Activated CD4-positive, alpha-beta T cell treated with anti-CD3 and anti-CD28 coated beads, Interleukin-2, Interleukin-6, amounts not matched to agents 100 ng/mL and 50 ng/mL, durations not matched to agents 16 hours and 8 hours (primary cell): ENCODE data around the gene FGF9.

Experiments
- DNase-seq: peaks from one replicate; pipeline ENCODE4 v3.0.0-alpha.2; 2020

FGF9 gene

DNA sequence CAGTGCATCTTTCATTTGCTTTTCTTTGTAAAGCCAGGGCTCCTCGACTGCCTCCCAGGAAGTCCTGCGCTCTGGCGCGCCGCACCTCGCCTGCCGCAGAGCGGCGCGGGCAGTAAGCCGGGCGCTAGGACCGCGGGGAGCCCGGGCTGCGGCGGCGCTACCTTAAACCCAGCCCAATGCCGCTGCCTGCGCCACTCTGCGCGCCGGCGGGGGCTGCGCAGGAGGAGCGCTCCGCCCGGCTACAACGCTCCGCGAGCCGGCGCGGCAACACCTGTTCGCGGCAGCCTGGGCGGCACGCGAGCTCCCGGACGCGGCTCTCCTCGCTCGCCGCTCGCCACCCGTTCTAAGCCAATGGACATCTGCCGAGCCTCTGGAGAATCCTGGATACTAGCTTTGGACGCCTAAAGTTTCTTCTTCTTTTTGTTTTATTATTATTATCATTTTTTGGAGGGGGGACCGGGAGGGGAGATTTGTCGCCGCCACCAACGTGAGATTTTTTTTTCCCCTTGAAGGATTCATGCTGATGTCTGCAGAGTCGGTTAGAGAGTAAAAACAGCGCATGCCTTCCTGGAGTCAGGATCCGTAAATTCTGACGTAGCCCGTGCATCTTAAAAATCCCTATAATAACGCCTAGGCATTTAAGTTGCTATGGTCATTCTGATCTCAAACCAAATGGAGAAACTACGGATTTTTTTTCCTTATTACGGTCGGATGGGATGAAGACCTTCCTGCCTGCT lies at the start of gene FGF9:
TSS of gene FGF9 (plus strand) at position 191 of the 737 bp plus-strand sequence. CDS start 840 bp downstream, outside the sequence.
- DNase-seq = peak; percentile 85

DNA sequence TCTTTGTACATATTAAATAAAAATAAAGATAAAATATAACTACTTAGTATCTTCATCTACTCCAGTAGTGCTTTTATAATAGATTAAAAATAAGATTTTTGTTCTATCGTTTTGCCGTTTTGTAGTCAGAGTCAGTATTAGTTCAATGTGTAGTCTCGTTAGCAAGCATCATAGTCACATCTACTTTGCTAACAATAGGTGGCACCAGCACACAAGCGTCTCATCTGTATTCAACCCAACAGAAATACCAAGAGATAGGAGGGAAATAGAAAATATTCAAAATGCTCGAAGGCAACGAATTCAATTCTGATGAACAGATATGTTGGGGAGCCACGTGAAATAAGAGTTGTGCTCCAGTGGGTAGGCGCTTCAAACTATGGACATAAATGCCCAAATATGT lies 45.5 kb upstream of the FGF9 start:
- no peak for DNase-seq

DNA sequence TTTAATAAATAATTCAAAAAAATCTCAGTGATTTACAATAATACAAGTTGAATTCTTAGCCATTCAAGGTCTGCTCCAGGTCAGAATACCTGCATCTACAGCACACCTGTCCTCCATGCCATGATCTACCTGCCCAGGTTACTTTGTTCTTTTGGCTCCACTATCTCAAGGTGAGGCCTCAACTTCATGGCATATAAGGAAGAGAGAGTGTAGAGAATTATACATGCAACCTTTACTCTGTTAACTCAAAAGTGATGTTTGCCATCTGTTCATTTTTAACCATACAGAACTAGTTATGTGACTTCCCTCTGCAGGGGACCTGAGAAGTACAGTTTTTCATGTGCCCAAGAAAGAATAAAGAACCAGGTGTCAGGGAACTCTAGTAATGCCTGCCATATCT lies 38.7 kb upstream of the FGF9 start:
- DNase-seq = no peak

DNA sequence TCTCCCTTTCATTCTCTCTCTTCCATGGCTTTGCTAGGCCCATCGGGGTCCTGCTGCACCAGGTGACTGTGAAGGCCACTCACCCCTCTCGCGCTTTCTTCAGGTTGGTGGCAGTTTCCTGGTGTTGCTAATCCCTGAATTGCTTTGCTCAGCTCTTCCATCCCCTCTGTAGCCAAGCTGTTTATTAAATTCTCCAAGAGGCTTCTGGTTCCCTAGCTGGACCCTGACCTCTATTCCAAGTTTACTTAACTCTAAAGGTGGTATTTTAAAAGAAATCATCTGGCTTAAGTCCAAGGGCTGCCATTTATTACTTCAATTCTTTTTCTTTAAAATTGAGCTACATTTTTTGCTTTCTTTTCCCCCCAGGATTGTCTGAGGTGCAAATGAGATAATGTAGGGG lies 34.2 kb upstream of the FGF9 start:
- no peak for DNase-seq

DNA sequence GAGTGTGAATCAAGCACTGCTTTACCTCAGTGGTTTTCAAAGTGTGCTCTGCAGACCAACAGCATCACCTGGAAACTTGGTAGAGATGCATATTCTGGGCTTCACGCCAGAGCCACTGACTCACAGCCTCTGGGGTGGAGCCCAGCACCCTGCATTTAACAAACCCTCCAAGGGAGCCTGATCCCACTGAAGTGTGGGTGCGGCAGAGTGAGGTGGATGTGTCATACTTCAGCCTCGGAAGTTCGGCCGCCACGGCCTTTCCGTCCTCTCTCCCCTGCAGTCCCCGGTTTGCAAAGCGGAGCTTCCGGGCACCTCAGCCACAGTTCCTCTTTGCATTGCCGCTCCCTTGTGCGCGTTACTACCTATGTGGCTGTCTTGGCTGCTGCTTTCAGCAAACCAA lies 33.6 kb upstream of the FGF9 start:
- no peak for DNase-seq

DNA sequence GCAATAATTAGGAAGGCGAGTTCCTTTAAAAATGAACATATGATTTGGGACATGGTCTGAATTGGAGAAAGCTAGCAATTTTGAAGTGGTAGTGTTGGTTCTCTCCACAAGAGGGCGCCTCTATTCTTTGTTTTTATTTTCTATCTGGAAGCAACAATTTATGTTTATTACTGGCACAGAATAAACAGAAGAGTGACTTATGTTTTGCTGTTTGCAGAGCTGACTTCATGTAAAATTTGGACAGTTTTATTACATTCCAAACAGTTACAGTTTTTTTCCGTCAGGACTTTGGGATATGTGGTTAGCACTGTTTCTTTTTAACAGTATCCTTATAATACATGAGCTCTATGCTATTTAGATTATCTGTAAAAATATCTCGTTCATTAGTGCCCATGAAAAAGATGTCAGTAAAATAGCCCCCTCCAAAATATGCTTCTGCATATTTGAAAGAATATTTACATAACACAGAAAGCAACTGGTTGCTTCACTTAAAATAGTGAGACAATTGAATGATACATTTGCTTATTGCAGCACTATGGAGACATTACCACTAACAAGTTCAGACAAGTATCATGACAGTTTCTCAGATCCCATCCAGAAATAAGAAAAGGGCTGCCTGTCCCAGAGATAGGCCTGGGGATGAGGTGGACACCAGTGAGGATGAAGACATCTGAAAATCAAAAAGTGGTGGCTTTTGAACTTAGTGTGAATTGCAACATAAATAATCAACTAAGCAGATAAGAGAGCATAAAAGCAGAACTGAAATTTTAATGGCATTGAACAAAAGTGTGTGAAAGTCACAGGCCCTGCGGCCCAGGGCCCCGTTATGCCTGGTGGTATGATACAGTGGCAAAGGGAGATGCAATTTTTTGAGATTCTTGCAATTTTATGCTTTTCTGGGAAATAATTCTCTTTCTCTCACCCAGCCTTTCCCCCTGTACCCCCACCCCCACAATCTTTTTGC lies 32.3 kb upstream of the FGF9 start:
- peak; percentile 39 for DNase-seq

DNA sequence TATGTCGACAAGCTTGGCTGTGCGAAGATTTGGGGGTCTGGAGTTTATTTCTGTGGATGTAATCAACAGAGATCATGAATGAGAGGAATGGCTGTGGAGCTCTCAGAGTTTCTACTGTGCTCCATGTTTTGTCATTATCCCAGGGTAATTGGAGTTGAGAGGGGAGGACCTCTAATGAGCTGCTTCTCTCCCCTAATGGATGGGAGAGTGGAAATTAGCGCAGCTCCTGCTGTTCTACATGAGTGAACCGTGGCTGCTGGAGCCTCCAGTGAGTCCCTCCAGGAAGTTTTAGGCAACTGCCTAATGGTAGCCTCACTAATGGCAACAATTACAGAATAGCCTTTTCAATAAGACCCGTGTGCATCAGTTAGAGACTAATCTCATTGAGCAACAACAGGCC lies 31.3 kb upstream of the FGF9 start:
- DNase-seq = no peak

DNA sequence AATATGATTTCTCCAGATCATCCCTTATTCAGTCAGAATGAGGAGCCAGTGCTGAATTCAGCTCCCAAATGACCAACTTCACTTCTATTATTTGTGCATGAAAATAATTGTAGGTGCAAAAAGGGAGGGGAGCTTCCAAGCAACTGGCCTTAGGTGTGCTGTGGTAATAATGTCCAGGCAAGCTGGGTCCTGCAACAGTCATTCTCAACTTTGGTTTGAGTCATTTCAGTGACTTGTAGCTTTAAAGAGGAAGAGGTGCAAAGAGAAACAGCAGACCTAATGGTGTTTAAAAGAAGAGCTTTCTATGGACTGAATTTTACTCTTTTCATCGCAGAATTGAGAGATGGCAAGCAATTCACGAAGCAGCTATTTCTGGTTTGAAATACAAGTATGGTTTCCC lies 29.2 kb upstream of the FGF9 start:
- DNase-seq = no peak

DNA sequence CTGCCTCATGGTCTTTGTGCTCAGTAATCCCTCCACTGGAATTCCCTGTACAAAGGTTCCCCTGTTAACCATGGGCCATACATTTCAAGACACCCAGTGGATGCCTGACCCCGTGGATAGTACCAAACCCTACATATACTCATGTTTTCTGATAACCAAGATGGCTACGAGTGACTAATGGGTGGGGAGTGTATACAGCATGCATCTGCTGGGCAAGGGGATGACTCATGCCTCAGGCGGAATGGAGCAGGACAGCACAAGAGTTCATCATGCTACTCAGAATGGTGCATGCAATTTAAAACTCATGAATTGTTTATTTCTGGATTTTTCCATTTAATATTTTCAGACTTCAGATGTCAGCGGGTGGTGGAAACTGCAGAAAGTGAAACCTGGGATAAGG lies 13.3 kb upstream of the FGF9 start:
- DNase-seq = no peak

DNA sequence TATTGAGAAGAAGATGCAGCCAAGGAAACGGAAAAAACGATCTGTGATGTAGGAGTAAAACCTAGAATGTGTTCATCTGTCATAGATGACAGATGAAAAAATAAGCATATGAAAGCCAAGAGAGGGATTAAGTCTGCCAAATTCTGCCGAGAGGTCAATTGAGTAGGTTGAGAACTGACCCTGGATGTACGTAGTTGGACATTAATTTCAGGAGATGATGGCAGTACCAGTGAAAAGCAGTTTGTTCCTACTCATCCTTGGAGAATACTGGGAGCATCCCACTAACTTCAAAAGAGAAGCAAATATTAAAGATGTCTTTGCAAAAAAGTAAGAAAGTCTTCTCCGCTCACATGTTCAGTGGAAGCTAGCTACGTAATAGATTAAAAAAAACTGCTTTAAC lies 11.8 kb upstream of the FGF9 start:
- DNase-seq = no peak

DNA sequence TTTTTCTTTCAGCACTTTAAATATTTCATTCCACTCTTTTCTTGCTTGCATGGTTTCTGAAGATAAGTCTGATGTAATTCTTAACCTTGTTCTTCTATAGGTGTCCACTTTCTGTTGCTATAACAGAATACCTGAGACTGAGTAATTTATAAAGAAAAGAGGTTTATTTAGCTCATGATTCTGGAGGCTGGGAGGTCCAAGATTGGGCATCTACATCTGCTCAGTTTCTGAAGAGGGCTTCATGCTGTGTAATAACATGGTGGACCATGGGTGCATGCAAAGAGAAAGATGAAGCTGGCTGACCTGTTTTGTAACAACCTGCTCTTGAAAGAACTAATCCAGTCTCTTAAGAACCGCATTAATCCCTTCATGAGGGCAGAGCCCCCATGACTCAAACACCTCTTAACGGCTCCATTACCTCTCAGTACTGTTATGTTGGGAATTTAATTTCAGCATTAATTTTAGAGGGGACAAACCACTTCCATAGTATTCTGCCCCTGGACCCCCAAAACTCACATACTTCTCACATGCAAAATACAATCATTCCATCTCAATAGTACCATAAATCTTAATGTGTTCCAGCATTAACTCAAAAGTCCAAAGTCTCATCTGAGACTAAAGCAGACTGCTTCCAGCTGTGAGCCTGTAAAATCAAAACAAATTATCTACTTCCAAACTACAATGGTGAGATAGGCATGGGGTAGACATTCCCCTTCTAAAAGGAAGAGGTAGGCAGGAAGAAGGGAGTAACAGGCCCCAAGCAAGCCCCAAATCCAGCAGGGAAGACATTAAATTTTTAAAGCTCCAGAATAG lies 9.6 kb upstream of the FGF9 start:
- DNase-seq = no peak

DNA sequence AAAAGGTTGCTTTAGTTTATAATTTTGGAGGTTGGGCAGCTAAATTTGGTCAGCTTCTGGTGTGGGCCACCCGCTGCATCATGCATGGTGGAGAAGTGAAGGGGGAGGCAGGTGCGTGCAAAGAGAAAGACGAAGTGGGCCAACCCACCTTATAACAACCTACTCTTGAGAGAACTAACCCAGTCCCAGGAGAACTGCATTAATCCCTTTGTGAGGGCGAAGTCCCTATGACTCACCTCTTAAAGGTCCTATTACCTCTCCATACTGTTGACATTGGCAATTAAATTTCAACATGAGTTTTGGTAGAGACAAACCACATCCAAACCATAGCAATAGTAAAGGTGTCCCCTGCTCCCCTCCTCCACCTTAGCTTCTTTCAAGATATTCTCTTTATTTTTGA lies 7.7 kb upstream of the FGF9 start:
- no peak for DNase-seq

DNA sequence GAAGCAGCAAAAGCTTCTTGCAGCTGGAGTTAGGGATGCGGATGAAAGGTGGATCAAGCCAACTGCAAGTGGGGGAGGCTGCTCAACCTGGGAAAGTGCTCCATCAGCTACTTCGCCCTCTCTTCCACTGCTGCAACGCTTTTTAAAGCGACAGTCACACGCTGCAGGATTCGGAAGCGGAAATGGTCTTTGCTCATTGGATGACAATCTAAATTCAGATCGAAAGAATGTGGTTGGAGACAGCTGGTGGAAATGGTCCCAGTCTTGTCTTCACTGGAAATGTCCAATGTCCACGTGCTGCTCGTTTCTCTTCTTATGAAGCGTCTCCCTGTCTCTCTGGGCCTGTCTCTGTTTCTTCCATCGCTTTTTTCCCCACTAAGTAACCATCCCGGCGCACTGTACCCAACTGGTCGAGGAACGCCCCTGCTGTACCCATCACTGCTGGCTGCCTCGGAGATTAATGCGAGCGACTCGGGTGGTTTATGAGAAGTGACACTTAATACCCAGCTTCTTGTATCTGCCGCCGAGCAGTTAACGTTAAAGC lies 2.1 kb upstream of the FGF9 start:
- DNase-seq = peak; percentile 42

DNA sequence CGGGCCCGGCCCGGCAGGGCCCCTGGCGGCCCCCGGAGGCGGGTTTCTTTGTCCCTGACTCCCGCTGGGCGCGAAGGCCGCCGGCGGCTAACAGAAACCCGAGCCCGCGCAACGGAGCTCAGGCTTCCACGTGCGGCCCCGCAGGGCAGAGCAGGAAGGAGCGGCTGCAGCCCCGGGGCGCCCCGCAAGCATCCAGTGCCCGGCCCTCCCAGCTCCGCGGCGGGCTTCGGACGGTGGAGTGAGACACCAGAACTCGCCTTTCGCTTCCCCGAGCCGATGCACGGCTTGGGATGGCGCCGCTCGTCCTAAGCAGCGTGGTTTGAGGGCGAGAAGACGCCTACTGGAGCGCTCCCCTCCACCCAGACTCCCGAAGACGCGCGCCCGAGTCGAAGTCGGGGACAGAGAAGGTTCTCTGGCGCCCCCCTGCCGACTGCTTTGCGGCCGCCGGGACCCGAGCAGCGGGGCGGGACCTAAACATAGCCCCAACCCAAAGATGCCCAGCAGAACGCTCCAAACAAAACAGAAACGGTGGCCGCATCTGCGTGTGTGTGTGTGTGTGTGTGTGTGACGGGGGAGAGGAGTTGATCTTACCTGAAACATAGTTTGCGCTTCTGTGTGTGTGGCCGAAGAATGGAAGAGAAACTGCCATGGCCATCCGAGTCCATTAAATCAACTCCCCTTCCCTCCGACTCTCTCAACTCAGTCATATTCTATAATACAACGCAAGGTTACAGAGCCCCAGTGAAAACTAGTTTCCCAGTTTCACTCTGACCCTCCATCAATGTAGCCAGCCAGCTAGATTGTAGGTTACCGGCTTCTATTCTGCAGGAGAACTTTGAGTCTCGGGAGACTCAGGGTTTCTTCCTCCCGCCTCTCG lies 629 bp upstream of the FGF9 start:
- DNase-seq = peak; percentile 61

DNA sequence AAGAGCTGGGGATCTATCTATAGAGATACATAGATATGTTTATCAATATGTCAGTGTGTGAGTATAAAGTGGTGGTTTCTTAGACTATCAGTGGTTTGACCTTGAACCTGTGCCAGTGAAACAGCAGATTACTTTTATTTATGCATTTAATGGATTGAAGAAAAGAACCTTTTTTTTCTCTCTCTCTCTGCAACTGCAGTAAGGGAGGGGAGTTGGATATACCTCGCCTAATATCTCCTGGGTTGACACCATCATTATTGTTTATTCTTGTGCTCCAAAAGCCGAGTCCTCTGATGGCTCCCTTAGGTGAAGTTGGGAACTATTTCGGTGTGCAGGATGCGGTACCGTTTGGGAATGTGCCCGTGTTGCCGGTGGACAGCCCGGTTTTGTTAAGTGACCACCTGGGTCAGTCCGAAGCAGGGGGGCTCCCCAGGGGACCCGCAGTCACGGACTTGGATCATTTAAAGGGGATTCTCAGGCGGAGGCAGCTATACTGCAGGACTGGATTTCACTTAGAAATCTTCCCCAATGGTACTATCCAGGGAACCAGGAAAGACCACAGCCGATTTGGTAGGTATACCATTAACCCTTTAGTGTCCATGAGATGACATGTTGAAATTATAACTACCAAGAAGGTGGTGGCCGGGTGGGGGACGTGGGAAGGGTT lies 880 bp downstream of the FGF9 start:
- DNase-seq = no peak

DNA sequence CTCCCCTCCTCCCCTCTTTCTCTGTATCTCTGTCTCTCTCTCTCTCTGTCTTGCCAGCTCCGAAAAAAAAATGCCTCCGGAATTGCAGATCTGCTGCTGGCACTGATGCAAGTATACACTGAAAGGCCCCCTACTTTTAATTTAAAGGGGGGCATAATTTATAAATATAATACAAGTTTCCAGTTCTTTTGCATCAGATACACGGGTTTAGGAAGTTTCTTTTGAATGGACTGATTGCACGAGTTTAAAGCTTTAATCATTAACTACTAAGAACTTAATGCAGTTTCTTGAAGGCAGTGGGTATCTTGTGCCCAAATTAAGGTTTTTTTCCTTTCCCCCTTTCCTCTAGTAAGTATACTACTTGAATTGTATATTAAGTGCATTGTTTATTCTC lies 1.4 kb downstream of the FGF9 start:
- DNase-seq = no peak

DNA sequence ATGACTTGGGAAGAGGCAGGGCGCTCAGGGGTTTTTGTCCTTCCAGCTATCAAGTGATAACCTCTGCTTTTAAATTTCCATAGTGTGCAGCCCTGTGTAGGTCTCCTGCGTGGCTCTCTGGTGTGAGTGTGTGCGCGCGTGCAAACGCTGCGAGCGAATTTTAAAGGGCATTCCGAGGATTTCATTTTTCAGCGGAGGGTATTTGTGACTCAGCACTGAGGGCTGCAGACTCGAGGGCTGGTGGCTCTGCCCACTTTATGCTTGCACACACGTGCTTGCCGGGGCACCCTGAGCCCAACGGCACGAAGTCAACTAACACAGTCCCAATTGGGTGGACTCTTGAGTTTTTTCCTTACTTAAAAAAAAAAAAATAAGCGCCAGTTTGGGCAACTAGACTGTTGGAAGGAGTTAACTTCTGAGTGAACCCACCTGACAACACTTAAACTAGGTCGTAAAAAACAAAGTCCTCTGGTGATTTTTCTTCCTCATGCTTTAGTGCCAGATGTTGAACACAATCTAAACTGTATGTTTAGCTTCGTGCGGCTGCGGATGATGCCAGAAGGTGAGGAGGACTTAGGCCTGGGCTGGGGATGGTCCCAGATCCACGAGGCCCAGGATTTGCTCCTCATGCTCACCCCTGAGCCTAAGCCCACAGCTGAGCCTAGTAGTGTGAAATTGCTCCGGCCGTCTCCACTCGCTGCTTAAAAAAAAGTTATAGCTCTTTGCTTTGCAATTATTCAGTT lies 2.1 kb downstream of the FGF9 start:
- DNase-seq = no peak

DNA sequence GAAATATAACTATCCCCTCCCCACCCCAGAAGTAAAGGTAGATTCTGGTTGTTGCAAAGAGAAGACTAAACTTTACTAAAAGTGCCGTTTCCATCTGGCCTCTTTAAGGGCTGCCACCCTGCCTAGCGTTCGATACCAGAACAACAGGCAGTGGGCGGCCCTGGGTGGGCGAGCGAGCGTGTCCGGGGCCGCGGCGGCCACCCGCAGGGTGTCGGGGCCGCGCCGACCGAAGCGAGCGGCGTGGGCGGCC lies 2.6 kb downstream of the FGF9 start:
- peak; percentile 12 for DNase-seq

DNA sequence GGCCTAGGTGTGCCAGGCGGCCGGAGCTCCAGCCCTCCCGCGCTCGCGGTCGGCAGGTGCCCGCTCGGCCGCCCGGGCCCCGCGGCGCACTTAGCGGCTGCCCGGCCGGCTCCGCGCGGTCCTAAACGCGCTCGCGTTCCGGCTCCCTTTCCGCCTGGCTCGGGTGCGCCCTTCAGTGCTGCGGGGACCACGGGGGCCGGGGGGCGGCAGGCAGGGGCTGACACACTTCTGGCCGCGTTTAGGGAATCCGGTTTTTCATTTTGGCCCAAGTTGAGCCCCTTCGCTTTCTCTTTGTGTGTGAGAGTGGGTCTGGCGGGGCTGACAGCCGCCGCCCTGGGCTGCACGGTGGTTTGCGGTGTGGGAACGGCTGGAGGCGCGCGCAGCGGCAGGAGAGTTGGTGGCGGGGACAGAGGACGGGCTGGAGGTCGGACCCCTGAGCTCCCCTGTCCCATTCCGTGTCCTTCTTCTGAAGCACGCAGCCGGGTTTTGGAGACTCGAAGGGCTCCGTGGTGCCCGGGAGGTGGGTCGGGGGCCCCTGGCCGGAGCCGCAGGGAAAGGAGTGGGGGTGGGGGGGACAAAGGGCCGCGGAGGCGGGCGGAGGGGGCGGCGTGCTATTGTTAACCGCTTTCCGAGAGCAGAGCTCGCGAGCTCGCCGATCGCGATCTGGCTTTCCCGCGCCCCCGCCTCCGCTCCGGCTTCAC lies 3.1 kb downstream of the FGF9 start:
- DNase-seq = peak; percentile 32

DNA sequence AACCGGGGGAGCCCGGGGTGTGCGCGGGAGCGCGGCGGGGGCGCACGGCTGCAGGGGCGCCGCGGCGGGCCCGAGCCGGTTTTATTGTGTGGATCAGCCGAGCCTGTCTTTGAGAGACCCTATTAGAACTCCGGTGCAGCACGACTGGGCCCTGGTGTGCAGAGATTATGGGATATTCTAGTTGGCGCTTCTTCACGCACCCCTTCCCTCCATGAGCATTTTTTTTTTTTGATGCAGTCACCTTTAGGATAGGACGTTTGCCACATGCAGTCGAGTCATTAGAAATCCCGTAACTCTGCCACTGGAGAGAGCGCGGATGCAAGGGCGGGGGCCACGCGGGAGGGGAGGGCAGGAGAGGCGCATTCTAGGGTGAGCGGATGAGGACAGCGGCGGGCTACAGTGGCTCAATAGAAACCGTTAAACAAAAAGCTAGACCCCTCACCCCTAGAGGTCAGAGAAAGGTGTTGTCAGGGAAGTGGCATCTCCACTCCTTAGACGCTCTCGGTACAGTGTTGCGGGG lies 3.7 kb downstream of the FGF9 start:
- no peak for DNase-seq
